Liver (tissue), 3 donors: ENCODE measurements around the gene PHOSPHO1.

Source experiments
- ATF3 ChIP-seq: IDR thresholded peaks from 2 replicates; pipeline ENCODE4 v1.6.1; 2016; ENCODE audit warnings: antibody characterized with exemption
- CTCF ChIP-seq: fragments of 150-350 bp; IDR thresholded peaks from 2 replicates; pipeline ENCODE4 v1.5.1; 2017; ENCODE audit warnings: improper control_type of control experiment, low read depth, low read length; ENCODE audit not compliant: missing input control
- FOXA1 ChIP-seq: IDR thresholded peaks from 2 replicates; pipeline ENCODE4 v1.6.1; 2016; ENCODE audit warnings: antibody characterized with exemption
- GABPA ChIP-seq, 2 donors: IDR thresholded peaks in 1 of 2; conservative IDR thresholded peaks in 1 of 2; 2 replicates each; pipeline ENCODE4 v1.6.1; 2016; ENCODE audit warnings: antibody characterized with exemption in 2 of 2, mild to moderate bottlenecking in 1 of 2, moderate library complexity in 1 of 2
- HNF4A ChIP-seq, 2 donors: conservative IDR thresholded peaks; 2 replicates each; pipeline ENCODE4 v1.6.1; 2016; ENCODE audit warnings: antibody characterized with exemption in 2 of 2, mild to moderate bottlenecking in 2 of 2
- HNF4G ChIP-seq: IDR thresholded peaks from 2 replicates; pipeline ENCODE4 v1.6.1; 2016; ENCODE audit warnings: antibody characterized with exemption
- JUND ChIP-seq, 2 donors: IDR thresholded peaks; 2 replicates each; pipeline ENCODE4 v1.6.1; 2016; ENCODE audit warnings: antibody characterized with exemption in 2 of 2
- MAX ChIP-seq: IDR thresholded peaks from 2 replicates; pipeline ENCODE4 v1.6.1; 2016; ENCODE audit warnings: antibody characterized with exemption
- RAD21 ChIP-seq, 2 donors: IDR thresholded peaks; 2 replicates each; pipeline ENCODE4 v1.6.1; 2016; ENCODE audit warnings: antibody characterized with exemption in 2 of 2, mild to moderate bottlenecking in 2 of 2
- REST ChIP-seq: IDR thresholded peaks from 2 replicates; pipeline ENCODE4 v1.6.1; 2016; ENCODE audit warnings: antibody characterized with exemption, mild to moderate bottlenecking
- RXRA ChIP-seq, 2 donors: IDR thresholded peaks; 2 replicates each; pipeline ENCODE4 v1.6.1; 2017 to 2018; ENCODE audit warnings: antibody characterized with exemption in 2 of 2, mild to moderate bottlenecking in 1 of 2
- TAF1 ChIP-seq: conservative IDR thresholded peaks from 2 replicates; pipeline ENCODE4 v1.6.1; 2016; ENCODE audit warnings: antibody characterized with exemption, mild to moderate bottlenecking
- YY1 ChIP-seq: IDR thresholded peaks from 2 replicates; pipeline ENCODE4 v1.6.1; 2016; ENCODE audit warnings: antibody characterized with exemption, mild to moderate bottlenecking
- donor health status: healthy.
- donor health status: healthy.

- TF ChIP-seq CTCF (no peak), MAX (no peak), REST (no peak), ATF3 (no peak), GABPA (IDR thresholded peaks at IDR 0.05 in 1 of 2, conservative IDR thresholded peaks at IDR 0.05 in 1 of 2) (no peak), RAD21 (IDR thresholded peaks at IDR 0.05) (no peak), JUND (IDR thresholded peaks at IDR 0.05) (no peak), TAF1 (no peak), HNF4G (no peak), YY1 (no peak), HNF4A (conservative IDR thresholded peaks at IDR 0.05) (no peak), RXRA (IDR thresholded peaks at IDR 0.05) (no peak), FOXA1 (no peak)
Measured at GRCh38 chr17:49239963-49240362, 9.4 kb upstream of the PHOSPHO1 start.
